Measurements from ENCODE around the gene OR1L4. TPM values are rescaled to one million over a fixed set of nuclear protein-coding genes. Genes with fewer than 3 reads are reported as not detected.

Gene OR1L4
- total RNA-seq, 1 donor from 2014 or later: not detected

- Histone ChIP-seq H3K9ac (no peak overlapping the region), H3K79me2 (ENCODE audit: low read depth) (no peaks in the 10 kb centered on the region), H2AFZ (replicated peaks) (no peak overlapping the region), H3F3A (ENCODE audit: low read depth) (no peaks in the 10 kb centered on the region), H3K27ac (no peak overlapping the region), H3K36me3 (no peaks in the 10 kb centered on the region), H3K27me3 (no peaks in the 10 kb centered on the region), H4K20me1 (ENCODE audit: low read depth) (no peaks in the 10 kb centered on the region), H3K4me3 (no peak overlapping the region), H3K4me2 (no peak overlapping the region), H3K9me3 (ENCODE audit: low read depth) (peaks cover 10% of the 10 kb centered on the region), H3K4me1 (no peaks in the 10 kb centered on the region)
- TF ChIP-seq EZH2phosphoT487 (IDR thresholded peaks at IDR 0.05) (no peak), CTCF (IDR thresholded peaks at IDR 0.05) (no peak), EZH2 (IDR thresholded peaks at IDR 0.05) (no peak)
- H3K36me3 Mint-ChIP-seq: no peaks in the 10 kb centered on the region
- H3K27ac Mint-ChIP-seq: no peak overlapping the region
- H3K27me3 Mint-ChIP-seq (ENCODE audit: insufficient read depth, low read depth): peaks cover 4% of the 10 kb centered on the region
- H3K4me1 Mint-ChIP-seq: no peaks in the 10 kb centered on the region
- no peak overlapping the region for H3K4me3 Mint-ChIP-seq
- no peak for DNase-seq (ENCODE audit: low spot score)
- H3K9me3 Mint-ChIP-seq: peaks cover 2% of the 10 kb centered on the region
Measured at GRCh38 chr9:122767817-122768216, 44.0 kb downstream of the OR1L4 start.

Other genes with a start within 250 kb of the OR1L4 start
- not detected in 2 replicates for gene OR1J1, start 246.1 kb upstream of the OR1L4 start, total RNA-seq (ENCODE audit: low replicate concordance)
- not detected in 2 replicates for gene OR1J2, start 213.2 kb upstream of the OR1L4 start, total RNA-seq (ENCODE audit: low replicate concordance)
- gene OR1J4, start 204.8 kb upstream of the OR1L4 start, total RNA-seq (ENCODE audit: low replicate concordance): not detected in 2 replicates
- not detected in 2 replicates for gene OR1N1, start 196.7 kb upstream of the OR1L4 start, total RNA-seq (ENCODE audit: low replicate concordance)
- gene OR1N2, start 170.9 kb upstream of the OR1L4 start, total RNA-seq (ENCODE audit: low replicate concordance): not detected in 2 replicates
- gene OR1L8, start 140.6 kb upstream of the OR1L4 start, total RNA-seq (ENCODE audit: low replicate concordance): not detected in 2 replicates
- gene OR1Q1, start 109.3 kb upstream of the OR1L4 start, total RNA-seq (ENCODE audit: low replicate concordance): not detected in 2 replicates
- gene OR1B1, start 66.4 kb upstream of the OR1L4 start, total RNA-seq (ENCODE audit: low replicate concordance): not detected in 2 replicates
- gene OR1L1, start 62.3 kb upstream of the OR1L4 start, total RNA-seq (ENCODE audit: low replicate concordance): not detected in 2 replicates
- gene OR1L3, start 48.9 kb upstream of the OR1L4 start, total RNA-seq (ENCODE audit: low replicate concordance): not detected in 2 replicates
- not detected in 2 replicates for gene OR1L6, start 18.3 kb downstream of the OR1L4 start, total RNA-seq (ENCODE audit: low replicate concordance)
- not detected in 2 replicates for gene OR5C1, start 64.9 kb downstream of the OR1L4 start, total RNA-seq (ENCODE audit: low replicate concordance)
- gene OR1K1, start 76.1 kb downstream of the OR1L4 start, total RNA-seq (ENCODE audit: low replicate concordance): not detected in 2 replicates
- gene PDCL, start 104.6 kb downstream of the OR1L4 start, total RNA-seq (ENCODE audit: low replicate concordance): 43.4 and 55.2 TPM in 2 replicates
- 49.9 and 56.7 TPM in 2 replicates for gene RC3H2, start 181.4 kb downstream of the OR1L4 start, total RNA-seq (ENCODE audit: low replicate concordance)
- 18.0 and 23.7 TPM in 2 replicates for gene ZBTB6, start 189.3 kb downstream of the OR1L4 start, total RNA-seq (ENCODE audit: low replicate concordance)
- 9.0 and 15.5 TPM in 2 replicates for gene ZBTB26, start 207.5 kb downstream of the OR1L4 start, total RNA-seq (ENCODE audit: low replicate concordance)
- gene RABGAP1, start 217.0 kb downstream of the OR1L4 start, total RNA-seq (ENCODE audit: low replicate concordance): 48.5 and 55.2 TPM in 2 replicates

All from neural progenitor cell (in vitro differentiated cells).